ENCODE data around the gene NANOS1.
A peak's percentile ranks its signal among the peaks of the same experiment; 100 is the strongest.

Gene NANOS1

DNA sequence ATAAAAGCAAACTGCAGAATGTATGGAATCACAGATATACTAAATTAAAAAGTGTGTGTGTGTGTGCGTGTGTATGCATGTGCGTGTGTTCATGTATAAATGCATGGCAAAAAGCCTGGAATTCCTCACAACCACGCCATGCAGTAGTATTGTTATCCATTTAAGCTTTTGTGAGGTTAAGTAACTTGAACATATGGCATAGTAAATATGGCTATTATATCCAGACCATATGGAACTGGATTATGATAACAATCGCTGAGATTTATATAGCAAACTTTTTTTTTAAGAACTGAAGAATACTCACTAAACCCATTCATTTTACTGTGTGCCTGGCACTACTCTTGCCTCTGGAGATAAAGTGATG is 22.3 kb upstream of the NANOS1 start:
- Histone ChIP-seq H3K79me2 (ENCODE audit: insufficient read depth, low read length) (no peaks in the 10 kb centered on the region), H3K4me2 (ENCODE audit: insufficient read depth, low read length) (no peak overlapping the region), H4K20me1 (ENCODE audit: insufficient read depth, low read length) (no peaks in the 10 kb centered on the region), H3K4me3 (ENCODE audit: low read depth in 1 of 2, low read length in 2 of 2) (no peak overlapping the region), H3K27me3 (ENCODE audit: insufficient read depth, low read length, poor library complexity) (no peaks in the 10 kb centered on the region), H3K27ac (ENCODE audit: low read length) (no peak overlapping the region), H3K36me3 (ENCODE audit: insufficient read depth, low read length) (no peaks in the 10 kb centered on the region), H3K9me3 (ENCODE audit: insufficient read depth, low read length, severe bottlenecking) (no peaks in the 10 kb centered on the region), H3K4me1 (ENCODE audit: insufficient read depth, low read length) (no peaks in the 10 kb centered on the region), H2AFZ (ENCODE audit: low read depth, low read length) (no peak overlapping the region), H3K9ac (ENCODE audit: low read depth, low read length) (no peak overlapping the region)
- TF ChIP-seq EZH2 (IDR thresholded peaks at IDR 0.05; ENCODE audit: borderline replicate concordance, low read depth, low read length, severe bottlenecking): no peak
- TF ChIP-seq, protein P1, sequence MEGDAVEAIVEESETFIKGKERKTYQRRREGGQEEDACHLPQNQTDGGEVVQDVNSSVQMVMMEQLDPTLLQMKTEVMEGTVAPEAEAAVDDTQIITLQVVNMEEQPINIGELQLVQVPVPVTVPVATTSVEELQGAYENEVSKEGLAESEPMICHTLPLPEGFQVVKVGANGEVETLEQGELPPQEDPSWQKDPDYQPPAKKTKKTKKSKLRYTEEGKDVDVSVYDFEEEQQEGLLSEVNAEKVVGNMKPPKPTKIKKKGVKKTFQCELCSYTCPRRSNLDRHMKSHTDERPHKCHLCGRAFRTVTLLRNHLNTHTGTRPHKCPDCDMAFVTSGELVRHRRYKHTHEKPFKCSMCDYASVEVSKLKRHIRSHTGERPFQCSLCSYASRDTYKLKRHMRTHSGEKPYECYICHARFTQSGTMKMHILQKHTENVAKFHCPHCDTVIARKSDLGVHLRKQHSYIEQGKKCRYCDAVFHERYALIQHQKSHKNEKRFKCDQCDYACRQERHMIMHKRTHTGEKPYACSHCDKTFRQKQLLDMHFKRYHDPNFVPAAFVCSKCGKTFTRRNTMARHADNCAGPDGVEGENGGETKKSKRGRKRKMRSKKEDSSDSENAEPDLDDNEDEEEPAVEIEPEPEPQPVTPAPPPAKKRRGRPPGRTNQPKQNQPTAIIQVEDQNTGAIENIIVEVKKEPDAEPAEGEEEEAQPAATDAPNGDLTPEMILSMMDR (IDR thresholded peaks at IDR 0.05; ENCODE audit: borderline replicate concordance, extremely low read depth, low read length, poor library complexity, severe bottlenecking): no peak
- no peak for DNase-seq
- ATAC-seq (ENCODE audit: insufficient read depth, low read depth): no peak

DNA sequence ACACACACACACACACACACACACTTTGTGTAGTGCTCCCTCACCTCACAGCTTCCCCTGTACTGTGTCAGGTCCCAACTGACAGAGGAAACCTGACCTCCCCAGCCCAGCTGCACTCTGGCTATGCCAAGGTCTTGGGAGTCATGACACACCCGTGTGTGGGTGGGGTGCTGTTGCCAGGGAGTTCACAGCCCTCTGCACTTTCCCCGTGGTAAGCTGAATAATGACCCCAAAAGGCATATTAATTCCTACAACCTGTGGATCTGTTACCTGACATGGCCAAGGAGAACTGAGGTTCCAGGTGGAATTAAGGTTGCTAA is 8.9 kb upstream of the NANOS1 start:
- Histone ChIP-seq H3K79me2 (ENCODE audit: insufficient read depth, low read length) (no peaks in the 10 kb centered on the region), H4K20me1 (ENCODE audit: insufficient read depth, low read length) (no peaks in the 10 kb centered on the region), H3K4me2 (ENCODE audit: insufficient read depth, low read length) (no peak overlapping the region), H3K4me3 (ENCODE audit: low read depth in 1 of 2, low read length in 2 of 2) (no peak overlapping the region), H3K36me3 (ENCODE audit: insufficient read depth, low read length) (no peaks in the 10 kb centered on the region), H2AFZ (ENCODE audit: low read depth, low read length) (no peak overlapping the region), H3K4me1 (ENCODE audit: insufficient read depth, low read length) (no peaks in the 10 kb centered on the region), H3K27me3 (ENCODE audit: insufficient read depth, low read length, poor library complexity) (no peaks in the 10 kb centered on the region), H3K27ac (ENCODE audit: low read length) (no peak overlapping the region), H3K9me3 (ENCODE audit: insufficient read depth, low read length, severe bottlenecking) (no peaks in the 10 kb centered on the region), H3K9ac (ENCODE audit: low read depth, low read length) (no peak overlapping the region)
- ATAC-seq (ENCODE audit: insufficient read depth, low read depth) (peak; percentile 55; the same call in 2 of the 3 replicates), DNase-seq (no peak)
- TF ChIP-seq, protein P1 (IDR thresholded peaks at IDR 0.05; ENCODE audit: borderline replicate concordance, extremely low read depth, low read length, poor library complexity, severe bottlenecking): no peak
- no peak for TF ChIP-seq EZH2 (IDR thresholded peaks at IDR 0.05; ENCODE audit: borderline replicate concordance, low read depth, low read length, severe bottlenecking)

DNA sequence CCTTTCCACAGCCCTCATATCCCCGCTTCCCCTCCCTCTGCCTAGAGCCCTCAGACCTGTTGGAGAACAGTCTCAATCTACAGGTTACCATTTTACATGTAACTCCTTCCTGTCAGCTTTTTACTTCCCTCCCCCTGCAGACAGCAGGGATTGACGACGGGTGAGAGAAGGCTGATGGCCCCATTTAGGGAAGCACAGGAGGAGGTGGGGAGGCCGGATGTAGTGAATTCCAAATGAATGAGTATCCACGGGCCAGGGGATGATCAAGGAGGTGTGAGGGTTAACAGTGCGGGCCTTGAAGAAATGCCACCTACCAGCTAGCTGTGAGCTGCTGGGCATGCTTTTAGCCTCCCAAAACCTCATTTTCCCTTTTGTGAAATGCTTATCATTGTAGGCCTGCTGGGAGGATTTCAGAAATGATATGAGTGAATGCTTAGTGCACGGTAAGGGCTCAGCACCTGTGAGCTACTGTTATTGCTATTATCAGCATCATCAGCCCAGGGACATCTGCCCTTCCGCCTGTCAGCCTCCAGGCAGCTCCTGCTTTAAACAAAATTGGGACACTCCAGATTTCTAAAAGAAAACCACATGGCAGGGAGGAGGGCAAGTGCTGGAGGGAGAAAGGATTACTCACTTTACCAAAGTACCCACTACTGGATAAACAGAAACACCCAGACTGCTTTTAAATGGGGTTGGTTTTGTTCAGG is 6.5 kb upstream of the NANOS1 start:
- no peak overlapping the region for H3K27ac ChIP-seq (ENCODE audit: low read length)
- ATAC-seq (ENCODE audit: insufficient read depth, low read depth) (no peak), DNase-seq (no peak)
- no peaks in the 10 kb centered on the region for H3K79me2 ChIP-seq (ENCODE audit: insufficient read depth, low read length)
- no peak for TF ChIP-seq EZH2 (IDR thresholded peaks at IDR 0.05; ENCODE audit: borderline replicate concordance, low read depth, low read length, severe bottlenecking)
- TF ChIP-seq, protein P1 (IDR thresholded peaks at IDR 0.05; ENCODE audit: borderline replicate concordance, extremely low read depth, low read length, poor library complexity, severe bottlenecking): no peak
- H2AFZ ChIP-seq (ENCODE audit: low read depth, low read length): no peak overlapping the region
- no peaks in the 10 kb centered on the region for H3K4me1 ChIP-seq (ENCODE audit: insufficient read depth, low read length)
- H3K4me3 ChIP-seq (ENCODE audit: low read depth in 1 of 2, low read length in 2 of 2): no peak overlapping the region
- H4K20me1 ChIP-seq (ENCODE audit: insufficient read depth, low read length): no peaks in the 10 kb centered on the region
- no peaks in the 10 kb centered on the region for H3K9me3 ChIP-seq (ENCODE audit: insufficient read depth, low read length, severe bottlenecking)
- no peaks in the 10 kb centered on the region for H3K36me3 ChIP-seq (ENCODE audit: insufficient read depth, low read length)
- H3K4me2 ChIP-seq (ENCODE audit: insufficient read depth, low read length): no peak overlapping the region
- no peak overlapping the region for H3K9ac ChIP-seq (ENCODE audit: low read depth, low read length)
- no peaks in the 10 kb centered on the region for H3K27me3 ChIP-seq (ENCODE audit: insufficient read depth, low read length, poor library complexity)

DNA sequence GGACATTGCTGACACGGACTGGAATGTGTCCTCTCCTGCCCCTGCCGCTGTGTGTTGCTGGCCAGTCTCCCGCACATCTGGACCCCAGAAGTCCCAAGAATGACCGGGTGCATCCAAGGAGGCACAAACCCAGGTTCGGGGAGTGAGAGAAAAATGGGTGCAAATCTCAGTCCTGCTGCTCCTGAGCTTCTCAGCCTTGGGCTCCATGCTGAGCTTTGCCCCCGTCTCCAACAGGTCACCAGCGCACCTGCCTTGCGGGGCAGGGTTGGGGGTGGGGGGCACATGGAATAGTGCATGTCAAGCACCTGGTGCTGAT is 6.0 kb upstream of the NANOS1 start:
- Histone ChIP-seq H3K27me3 (ENCODE audit: insufficient read depth, low read length, poor library complexity) (no peaks in the 10 kb centered on the region), H4K20me1 (ENCODE audit: insufficient read depth, low read length) (no peaks in the 10 kb centered on the region), H3K27ac (ENCODE audit: low read length) (no peak overlapping the region), H2AFZ (ENCODE audit: low read depth, low read length) (no peak overlapping the region), H3K9ac (ENCODE audit: low read depth, low read length) (no peak overlapping the region), H3K4me1 (ENCODE audit: insufficient read depth, low read length) (peaks cover under 1% of the 10 kb centered on the region; the same call in 1 of the 2 replicates), H3K4me3 (ENCODE audit: low read depth in 1 of 2, low read length in 2 of 2) (no peak overlapping the region), H3K36me3 (ENCODE audit: insufficient read depth, low read length) (no peaks in the 10 kb centered on the region), H3K79me2 (ENCODE audit: insufficient read depth, low read length) (no peaks in the 10 kb centered on the region), H3K4me2 (ENCODE audit: insufficient read depth, low read length) (no peak overlapping the region), H3K9me3 (ENCODE audit: insufficient read depth, low read length, severe bottlenecking) (no peaks in the 10 kb centered on the region)
- ATAC-seq (ENCODE audit: insufficient read depth, low read depth): no peak
- no peak for TF ChIP-seq EZH2 (IDR thresholded peaks at IDR 0.05; ENCODE audit: borderline replicate concordance, low read depth, low read length, severe bottlenecking)
- TF ChIP-seq, protein P1 (IDR thresholded peaks at IDR 0.05; ENCODE audit: borderline replicate concordance, extremely low read depth, low read length, poor library complexity, severe bottlenecking): no peak
- no peak for DNase-seq

All from DND-41 (cell line).